B cell (primary cell): ENCODE measurements around the gene KCNJ5.

ENCODE experiments used
- EZH2 ChIP-seq: IDR thresholded peaks from 2 replicates; pipeline ENCODE4 v1.6.1; 2012; ENCODE audit warnings: borderline replicate concordance, low read depth, mild to moderate bottlenecking, moderate library complexity, low read length; ENCODE audit not compliant: insufficient read depth, poor library complexity, severe bottlenecking
- TF ChIP-seq, protein P1 (sequence below): fragments of 200-600 bp; IDR thresholded peaks from one replicate; pipeline ENCODE4 v1.8.0; 2022; ENCODE audit warnings: antibody characterized with exemption, mild to moderate bottlenecking

DNA sequence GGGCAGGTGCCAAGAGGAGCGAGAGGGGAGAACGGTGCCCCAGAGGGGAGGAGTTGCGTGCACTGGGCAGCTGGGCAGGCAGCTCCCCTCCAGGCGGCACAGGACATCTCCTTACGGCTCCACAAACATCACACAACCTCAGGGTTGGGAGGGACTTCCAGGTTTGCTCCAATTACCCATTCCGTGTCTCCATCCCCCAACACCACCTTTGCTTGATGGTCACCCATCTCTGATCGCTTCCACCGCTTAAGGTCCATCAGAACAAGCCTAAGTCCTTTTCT is 66.0 kb downstream of the KCNJ5 start:
- TF ChIP-seq, protein P1, sequence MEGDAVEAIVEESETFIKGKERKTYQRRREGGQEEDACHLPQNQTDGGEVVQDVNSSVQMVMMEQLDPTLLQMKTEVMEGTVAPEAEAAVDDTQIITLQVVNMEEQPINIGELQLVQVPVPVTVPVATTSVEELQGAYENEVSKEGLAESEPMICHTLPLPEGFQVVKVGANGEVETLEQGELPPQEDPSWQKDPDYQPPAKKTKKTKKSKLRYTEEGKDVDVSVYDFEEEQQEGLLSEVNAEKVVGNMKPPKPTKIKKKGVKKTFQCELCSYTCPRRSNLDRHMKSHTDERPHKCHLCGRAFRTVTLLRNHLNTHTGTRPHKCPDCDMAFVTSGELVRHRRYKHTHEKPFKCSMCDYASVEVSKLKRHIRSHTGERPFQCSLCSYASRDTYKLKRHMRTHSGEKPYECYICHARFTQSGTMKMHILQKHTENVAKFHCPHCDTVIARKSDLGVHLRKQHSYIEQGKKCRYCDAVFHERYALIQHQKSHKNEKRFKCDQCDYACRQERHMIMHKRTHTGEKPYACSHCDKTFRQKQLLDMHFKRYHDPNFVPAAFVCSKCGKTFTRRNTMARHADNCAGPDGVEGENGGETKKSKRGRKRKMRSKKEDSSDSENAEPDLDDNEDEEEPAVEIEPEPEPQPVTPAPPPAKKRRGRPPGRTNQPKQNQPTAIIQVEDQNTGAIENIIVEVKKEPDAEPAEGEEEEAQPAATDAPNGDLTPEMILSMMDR = no peak
- TF ChIP-seq EZH2 = no peak
